Right cardiac atrium (tissue), 5 donors: ENCODE results near the gene AAK1. TPM values are rescaled to one million over a fixed set of nuclear protein-coding genes. Genes with fewer than 3 reads are reported as not detected.

ENCODE experiments used
- ATAC-seq, 2 donors: fragments of 200-7000 bp; cut with Tn5 transposase; one replicate each; pipeline versions ENCODE4 v1.8.0 to v1.9.1; 2020; ENCODE audit warnings: moderate library complexity in 2 of 2, mild to moderate bottlenecking in 1 of 2
- DNase-seq, 3 donors: peaks; one replicate each; pipeline ENCODE4 v3.0.0-alpha.2; 2020
- H3K27ac ChIP-seq: one replicate; pipeline ENCODE4 v1.5.1; 2013; ENCODE audit warnings: mild to moderate bottlenecking, low read length, control low read depth, moderate library complexity
- H3K27me3 ChIP-seq: one replicate; pipeline ENCODE4 v1.6.1; 2013; ENCODE audit not compliant: control insufficient read depth, insufficient read depth
- H3K4me1 ChIP-seq: one replicate; pipeline ENCODE4 v1.6.1; 2013; ENCODE audit warnings: low read length; ENCODE audit not compliant: control insufficient read depth, insufficient read depth
- H3K4me3 ChIP-seq: one replicate; pipeline ENCODE4 v1.5.1; 2013; ENCODE audit warnings: low read length, control low read depth
- H3K9me3 ChIP-seq: one replicate; pipeline ENCODE4 v1.6.1; 2013; ENCODE audit warnings: low read length; ENCODE audit not compliant: control insufficient read depth
- WGBS: extraction: QIAGEN DNeasy Blood & Tissue Kit; methylation state at CpG from one replicate; pipeline ENCODE4 v1.1.7; 2013; 5-methylcytosine and 5-hydroxymethylcytosine counted together
- intact Hi-C, 4 donors: fragments of 100-400 bp; cut with DNase I; formaldehyde crosslinking; loops; one replicate each; pipeline versions ENCODE4 v1.11.0 to v1.14.0; 2022 to 2023
- polyA plus RNA-seq: library from polyadenylated mRNA; stranded (reverse); fragments of 200-250 nt; gene quantifications from one replicate; pipeline ENCODE4 v1.2.3, GENCODE V29; 2013
- total RNA-seq, 4 donors: library from RNA; stranded (reverse); fragmentation: NEBNext Ultra II Directional; extraction: Animal tissue kit (Norgen Biotek cat#: 25700); gene quantifications; one replicate each; pipeline ENCODE4 v1.2.1, GENCODE V29; 2021
- donor health status: healthy with polysubstance abuse.
- donor health status: DM: no; HTN: yes; CAD: no.
- donor health status: DM: no; HTN: no; CAD: no.
- donor health status: DM: no; HTN: yes; CAD: no; lungs with severe emphysema.
- donor health status: DM: yes; HTN: yes; CAD: no.

The AAK1 gene
- total and polyA plus RNA-seq, 5 donors: 13.8 to 57.5 (median 51.2) TPM

- peaks cover 19% of the 10 kb centered on the region for H3K4me1 ChIP-seq
- no peaks in the 10 kb centered on the region for H3K27me3 ChIP-seq
- ATAC-seq: no peak
- H3K27ac ChIP-seq: no peak overlapping the region
- DNase-seq: no peak
- intact Hi-C loops: loop anchor here in 3 of 4 donors (5.0 to 10.0 kb wide), 4 partner anchors 69 to 79 kb away; no protein-coding TSS in a partner anchor
- peak overlapping the region; percentile 97 for H3K4me3 ChIP-seq
- H3K9me3 ChIP-seq: no peaks in the 10 kb centered on the region
- WGBS: 57% methylated on average over 3 of the region's 3 CpGs
Measured at GRCh38 chr2:69641471-69641870, 2.1 kb downstream of the AAK1 start.

DNA sequence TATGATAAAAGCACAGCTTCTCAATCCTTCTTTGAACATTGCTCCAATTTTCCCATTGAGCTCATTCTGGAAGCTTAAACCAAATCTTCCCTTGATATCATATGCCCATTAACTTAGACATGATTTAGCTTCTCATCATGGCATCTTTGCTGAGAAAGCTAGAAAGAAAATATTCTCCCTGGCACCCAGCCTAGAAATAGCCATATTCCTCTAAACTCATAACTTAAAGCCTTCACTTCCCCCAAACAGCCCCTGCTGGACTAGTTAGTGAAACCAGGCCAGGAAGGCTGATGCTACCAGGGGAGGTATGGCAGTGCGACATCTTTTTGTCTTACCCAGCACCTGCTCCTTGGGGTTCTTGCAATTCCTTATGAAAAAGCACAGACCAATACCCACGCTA is 4.3 kb downstream of the AAK1 start:
- DNase-seq: no peak
- H3K4me1 ChIP-seq: peaks cover 19% of the 10 kb centered on the region
- H3K27ac ChIP-seq: no peak overlapping the region
- H3K27me3 ChIP-seq: no peaks in the 10 kb centered on the region
- H3K9me3 ChIP-seq: no peaks in the 10 kb centered on the region
- no peak for ATAC-seq
- WGBS: 95% methylated on average over 2 of the region's 2 CpGs
- H3K4me3 ChIP-seq: no peak overlapping the region
- intact Hi-C loops: no loop called here

- Histone ChIP-seq H3K4me1 (peaks cover 20% of the 10 kb centered on the region), H3K4me3 (no peak overlapping the region)
- intact Hi-C loops: no loop called here
Measured at GRCh38 chr2:69638630-69639029, 4.9 kb downstream of the AAK1 start.

GRCh38 chr2:69637923-69638322 is 5.6 kb downstream of the AAK1 start:
- intact Hi-C loops: no loop called here
- Histone ChIP-seq H3K4me1 (peaks cover 21% of the 10 kb centered on the region), H3K4me3 (no peak overlapping the region), H3K9me3 (no peaks in the 10 kb centered on the region), H3K27ac (no peak overlapping the region), H3K27me3 (no peaks in the 10 kb centered on the region)
- no peak for ATAC-seq
- no peak for DNase-seq
- WGBS: 76% methylated on average over 3 of the region's 3 CpGs

More at GRCh38 chr2:69638630-69639029, 4.9 kb downstream of the AAK1 start:
- WGBS: 92% methylated on average over 3 of the region's 3 CpGs
- Histone ChIP-seq H3K27ac (no peak overlapping the region), H3K9me3 (no peaks in the 10 kb centered on the region), H3K27me3 (no peaks in the 10 kb centered on the region)
- no peak for ATAC-seq
- DNase-seq: no peak

GRCh38 chr2:69636395-69636794 is 7.1 kb downstream of the AAK1 start:
- H3K9me3 ChIP-seq: no peaks in the 10 kb centered on the region
- intact Hi-C loops: no loop called here
- peaks cover 21% of the 10 kb centered on the region for H3K4me1 ChIP-seq
- DNase-seq (no peak), ATAC-seq (no peak)
- no peaks in the 10 kb centered on the region for H3K27me3 ChIP-seq
- no peak overlapping the region for H3K27ac ChIP-seq
- H3K4me3 ChIP-seq: no peak overlapping the region
- WGBS: 91% methylated on average over 2 of the region's 2 CpGs

GRCh38 chr2:69635432-69635831 is 8.1 kb downstream of the AAK1 start:
- H3K9me3 ChIP-seq: no peaks in the 10 kb centered on the region
- intact Hi-C loops: no loop called here
- ATAC-seq (no peak), DNase-seq (no peak)
- H3K4me3 ChIP-seq: no peak overlapping the region
- no peaks in the 10 kb centered on the region for H3K27me3 ChIP-seq
- WGBS: 96% methylated on average over 3 of the region's 3 CpGs
- H3K4me1 ChIP-seq: peaks cover 13% of the 10 kb centered on the region
- H3K27ac ChIP-seq: no peak overlapping the region

DNA sequence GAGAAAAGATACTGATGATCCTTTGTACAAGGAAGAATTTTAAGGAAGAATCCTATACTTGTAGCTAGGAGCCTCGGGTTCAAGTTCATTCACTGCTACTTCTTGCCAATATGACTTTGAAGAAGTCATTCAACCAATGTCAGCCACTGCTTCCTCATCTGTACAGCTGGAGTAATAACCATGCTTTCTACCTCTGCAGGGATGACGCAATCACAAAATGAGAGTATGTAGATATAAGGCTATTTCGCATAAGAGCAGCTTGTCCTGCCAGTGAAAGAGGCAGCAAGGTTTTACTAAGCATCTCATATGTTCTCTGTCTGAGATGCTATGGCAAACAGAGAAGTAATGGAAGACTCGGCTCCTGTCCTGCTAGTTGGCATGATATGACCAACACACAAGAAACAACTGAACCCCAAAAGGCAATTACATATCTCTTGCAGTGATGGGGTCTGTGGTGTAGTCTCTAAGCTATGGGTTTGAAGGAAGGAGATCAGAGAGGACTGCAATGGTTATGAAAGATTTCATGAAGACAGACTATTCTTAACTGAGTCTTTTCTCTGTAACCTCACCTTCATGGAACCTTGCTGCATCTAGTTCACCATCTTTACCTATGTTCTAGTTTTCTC is 9.2 kb downstream of the AAK1 start:
- WGBS: 90% methylated on average over 4 of the region's 4 CpGs
- intact Hi-C loops: no loop called here
- Histone ChIP-seq H3K27ac (no peak overlapping the region), H3K27me3 (no peaks in the 10 kb centered on the region), H3K4me3 (no peak overlapping the region), H3K9me3 (no peaks in the 10 kb centered on the region), H3K4me1 (peaks cover 9% of the 10 kb centered on the region)
- DNase-seq (no peak), ATAC-seq (no peak)

- DNase-seq: no peak
- H3K27me3 ChIP-seq: no peaks in the 10 kb centered on the region
- intact Hi-C loops: no loop called here
- H3K9me3 ChIP-seq: no peaks in the 10 kb centered on the region
- H3K27ac ChIP-seq: no peak overlapping the region
- H3K4me1 ChIP-seq: peaks cover 3% of the 10 kb centered on the region
- ATAC-seq: no peak
- H3K4me3 ChIP-seq: no peak overlapping the region
Measured at GRCh38 chr2:69631402-69631801, 12.1 kb downstream of the AAK1 start.

GRCh38 chr2:69629921-69630608 is 13.5 kb downstream of the AAK1 start:
- H3K27ac ChIP-seq: no peak overlapping the region
- no peak overlapping the region for H3K4me3 ChIP-seq
- peaks cover 3% of the 10 kb centered on the region for H3K4me1 ChIP-seq
- intact Hi-C loops: no loop called here
- no peak for ATAC-seq
- DNase-seq: no peak
- 97% methylated on average over 6 of the region's 6 CpGs for WGBS
- no peaks in the 10 kb centered on the region for H3K27me3 ChIP-seq
- H3K9me3 ChIP-seq: no peaks in the 10 kb centered on the region

DNA sequence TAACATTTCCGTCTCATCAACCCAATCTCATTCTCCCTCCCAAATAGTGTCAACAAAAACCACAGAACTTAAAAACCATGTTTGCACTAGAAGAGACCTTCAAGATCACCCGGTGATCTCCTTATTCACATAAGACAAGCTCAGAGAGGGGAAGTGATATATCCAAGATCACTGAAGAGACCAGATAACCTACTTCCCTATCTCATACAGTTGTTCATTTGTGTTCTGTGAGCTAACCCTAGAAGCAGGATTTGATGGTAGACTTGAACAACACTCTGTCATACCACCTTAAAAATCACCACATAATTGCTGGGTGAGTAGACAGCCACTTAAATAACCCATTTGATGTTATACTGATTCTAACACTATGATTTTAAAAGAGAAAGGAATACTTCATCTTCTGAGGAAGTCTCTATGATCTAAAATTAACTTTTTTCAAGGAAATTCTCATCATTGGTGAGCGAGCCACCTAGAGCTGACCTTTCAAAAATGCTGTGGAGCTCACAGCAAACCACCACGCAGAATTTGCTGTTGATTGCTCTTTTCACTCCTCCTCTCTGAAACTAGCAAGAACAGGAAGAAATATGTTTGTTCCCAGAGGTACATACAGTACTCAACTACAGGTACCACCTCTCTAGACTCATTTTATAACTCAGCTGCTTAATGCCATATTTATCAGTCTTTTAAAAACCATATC is 15.1 kb downstream of the AAK1 start:
- H3K27me3 ChIP-seq: no peaks in the 10 kb centered on the region
- intact Hi-C loops: no loop called here
- no peaks in the 10 kb centered on the region for H3K9me3 ChIP-seq
- no peak overlapping the region for H3K4me3 ChIP-seq
- peaks cover 2% of the 10 kb centered on the region for H3K4me1 ChIP-seq
- no peak for DNase-seq
- no peak for ATAC-seq
- no peak overlapping the region for H3K27ac ChIP-seq
- WGBS: 74% methylated on average over 4 of the region's 4 CpGs

DNA sequence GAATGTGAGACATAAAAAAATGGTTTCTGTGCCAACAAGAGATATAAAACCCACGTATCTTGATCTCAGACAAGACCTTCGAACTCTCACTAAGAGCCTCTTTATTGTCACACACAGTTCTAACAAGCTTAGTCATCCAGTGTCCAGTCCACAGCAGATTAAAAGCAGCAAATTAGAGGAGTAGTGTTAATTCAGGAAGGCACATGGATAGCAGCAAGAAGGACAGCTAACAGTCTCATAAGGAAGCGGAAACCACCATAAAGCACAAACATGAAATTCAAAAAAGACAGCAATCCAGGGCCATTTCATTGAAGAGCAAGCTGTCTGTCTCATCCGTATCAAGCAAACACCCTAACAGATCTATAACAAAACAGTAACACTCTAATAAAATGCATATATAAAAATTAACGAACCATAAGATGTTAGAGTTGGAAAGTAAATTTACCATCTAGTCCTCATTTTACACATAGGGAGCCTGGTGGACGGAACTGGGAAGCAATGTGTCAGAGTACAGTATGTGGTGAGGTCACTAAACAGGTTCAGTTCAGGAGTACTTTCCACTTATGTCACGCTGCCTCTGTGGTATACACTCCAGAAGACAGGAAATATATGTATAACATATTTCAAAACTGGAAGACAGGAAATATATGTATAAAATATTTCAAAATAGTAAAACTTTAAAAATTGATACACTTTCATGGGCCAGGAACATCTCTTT is 18.3 kb downstream of the AAK1 start:
- ATAC-seq (no peak), DNase-seq (no peak)
- no peaks in the 10 kb centered on the region for H3K9me3 ChIP-seq
- H3K4me3 ChIP-seq: no peak overlapping the region
- intact Hi-C loops: no loop called here
- no peaks in the 10 kb centered on the region for H3K27me3 ChIP-seq
- H3K27ac ChIP-seq: no peak overlapping the region
- peaks cover 9% of the 10 kb centered on the region for H3K4me1 ChIP-seq
- WGBS: 82% methylated on average over 7 of the region's 7 CpGs
